ENCODE measurements around the gene SGPL1. TPM values are rescaled to one million over a fixed set of nuclear protein-coding genes. Genes with fewer than 3 reads are reported as not detected.

SGPL1 gene
- total and polyA plus RNA-seq, 10 of the 15 experiments (the other 5 are each of a cell fraction or from before 2014, with no cell fraction given) = 4.9 to 20.7 (median 10.6) TPM

GRCh38 chr10:70815504-70816219 is at the start of gene SGPL1 (continued):
- TF ChIP-seq CBX3 (IDR thresholded peaks at IDR 0.05; ENCODE audit: borderline replicate concordance, low read depth) = no peak
- peak; percentile 70 for TF ChIP-seq ZNF687 (IDR thresholded peaks at IDR 0.05)
- TF ChIP-seq TARDBP (IDR thresholded peaks at IDR 0.05; ENCODE audit: borderline replicate concordance) = no peak
- no peak for TF ChIP-seq CREM (IDR thresholded peaks at IDR 0.05; ENCODE audit: low read depth)
- no peak for TF ChIP-seq HDAC2 (IDR thresholded peaks at IDR 0.05)
- TF ChIP-seq NFIC (IDR thresholded peaks at IDR 0.05; ENCODE audit: low read depth, low read length) = no peak
- TF ChIP-seq CUX1 (IDR thresholded peaks at IDR 0.05; ENCODE audit: insufficient replicate concordance, low read depth, low read length) = no peak
- TF ChIP-seq E4F1 (IDR thresholded peaks at IDR 0.05; ENCODE audit: borderline replicate concordance, partially characterized antibody) = no peak
- no peak for TF ChIP-seq NRF1 (conservative IDR thresholded peaks at IDR 0.05; ENCODE audit: low read depth, low read length)
- peak; percentile 85 for TF ChIP-seq ZNF592 (IDR thresholded peaks at IDR 0.05)
- peak; percentile 85 for TF ChIP-seq POLR2A (IDR thresholded peaks at IDR 0.05; ENCODE audit: low read depth, low read length)

All from GM12878 (cell line).